Right cardiac atrium (tissue), 5 donors: ENCODE measurements around the gene MARCHF11. TPM values are rescaled to one million over a fixed set of nuclear protein-coding genes. Genes with fewer than 3 reads are reported as not detected.

Experiments used
- ATAC-seq, 2 donors: fragments of 200-7000 bp; cut with Tn5 transposase; one replicate each; pipeline versions ENCODE4 v1.8.0 to v1.9.1; 2020; ENCODE audit warnings: moderate library complexity in 2 of 2, mild to moderate bottlenecking in 1 of 2
- DNase-seq, 3 donors: peaks; one replicate each; pipeline ENCODE4 v3.0.0-alpha.2; 2020
- H3K27ac ChIP-seq: one replicate; pipeline ENCODE4 v1.5.1; 2013; ENCODE audit warnings: mild to moderate bottlenecking, low read length, control low read depth, moderate library complexity
- H3K27me3 ChIP-seq: one replicate; pipeline ENCODE4 v1.6.1; 2013; ENCODE audit not compliant: control insufficient read depth, insufficient read depth
- H3K4me1 ChIP-seq: one replicate; pipeline ENCODE4 v1.6.1; 2013; ENCODE audit warnings: low read length; ENCODE audit not compliant: control insufficient read depth, insufficient read depth
- H3K4me3 ChIP-seq: one replicate; pipeline ENCODE4 v1.5.1; 2013; ENCODE audit warnings: low read length, control low read depth
- H3K9me3 ChIP-seq: one replicate; pipeline ENCODE4 v1.6.1; 2013; ENCODE audit warnings: low read length; ENCODE audit not compliant: control insufficient read depth
- WGBS: extraction: QIAGEN DNeasy Blood & Tissue Kit; methylation state at CpG from one replicate; pipeline ENCODE4 v1.1.7; 2013; 5-methylcytosine and 5-hydroxymethylcytosine counted together
- intact Hi-C, 4 donors: fragments of 100-400 bp; cut with DNase I; formaldehyde crosslinking; loops; one replicate each; pipeline versions ENCODE4 v1.11.0 to v1.14.0; 2022 to 2023
- polyA plus RNA-seq: library from polyadenylated mRNA; stranded (reverse); fragments of 200-250 nt; gene quantifications from one replicate; pipeline ENCODE4 v1.2.3, GENCODE V29; 2013
- total RNA-seq, 4 donors: library from RNA; stranded (reverse); fragmentation: NEBNext Ultra II Directional; extraction: Animal tissue kit (Norgen Biotek cat#: 25700); gene quantifications; one replicate each; pipeline ENCODE4 v1.2.1, GENCODE V29; 2021
- donor health status: healthy with polysubstance abuse.
- donor health status: DM: no; HTN: yes; CAD: no.
- donor health status: DM: no; HTN: no; CAD: no.
- donor health status: DM: no; HTN: yes; CAD: no; lungs with severe emphysema.
- donor health status: DM: yes; HTN: yes; CAD: no.

The MARCHF11 gene
- total and polyA plus RNA-seq, 5 donors: 1.3 to 3.2 (median 2.7) TPM

- H3K27ac ChIP-seq: no peak overlapping the region
- no peaks in the 10 kb centered on the region for H3K4me1 ChIP-seq
- DNase-seq (no peak), ATAC-seq (no peak)
- H3K9me3 ChIP-seq: peaks cover 8% of the 10 kb centered on the region
- 78% methylated on average over 3 of the region's 3 CpGs for WGBS
- H3K27me3 ChIP-seq: no peaks in the 10 kb centered on the region
- no peak overlapping the region for H3K4me3 ChIP-seq
- intact Hi-C loops: no loop called here
These were observed 45.4 kb downstream of the MARCHF11 start for GRCh38 chr5:16134204-16134603.

- no peak for ATAC-seq
- WGBS: 80% methylated on average over 5 of the region's 5 CpGs
- Histone ChIP-seq H3K27me3 (no peaks in the 10 kb centered on the region), H3K9me3 (peaks cover 2% of the 10 kb centered on the region), H3K4me1 (no peaks in the 10 kb centered on the region), H3K4me3 (no peak overlapping the region), H3K27ac (no peak overlapping the region)
- intact Hi-C loops: no loop called here
- no peak for DNase-seq
These were observed 47.7 kb downstream of the MARCHF11 start for GRCh38 chr5:16131878-16132277.

- no peak overlapping the region for H3K4me3 ChIP-seq
- H3K27ac ChIP-seq: no peak overlapping the region
- ATAC-seq: no peak
- peaks cover 2% of the 10 kb centered on the region for H3K9me3 ChIP-seq
- H3K27me3 ChIP-seq: no peaks in the 10 kb centered on the region
- DNase-seq: no peak
- H3K4me1 ChIP-seq: no peaks in the 10 kb centered on the region
- WGBS: 46% methylated on average over 5 of the region's 5 CpGs
- intact Hi-C loops: no loop called here
These were observed 50.6 kb downstream of the MARCHF11 start for GRCh38 chr5:16128944-16129343.

DNA sequence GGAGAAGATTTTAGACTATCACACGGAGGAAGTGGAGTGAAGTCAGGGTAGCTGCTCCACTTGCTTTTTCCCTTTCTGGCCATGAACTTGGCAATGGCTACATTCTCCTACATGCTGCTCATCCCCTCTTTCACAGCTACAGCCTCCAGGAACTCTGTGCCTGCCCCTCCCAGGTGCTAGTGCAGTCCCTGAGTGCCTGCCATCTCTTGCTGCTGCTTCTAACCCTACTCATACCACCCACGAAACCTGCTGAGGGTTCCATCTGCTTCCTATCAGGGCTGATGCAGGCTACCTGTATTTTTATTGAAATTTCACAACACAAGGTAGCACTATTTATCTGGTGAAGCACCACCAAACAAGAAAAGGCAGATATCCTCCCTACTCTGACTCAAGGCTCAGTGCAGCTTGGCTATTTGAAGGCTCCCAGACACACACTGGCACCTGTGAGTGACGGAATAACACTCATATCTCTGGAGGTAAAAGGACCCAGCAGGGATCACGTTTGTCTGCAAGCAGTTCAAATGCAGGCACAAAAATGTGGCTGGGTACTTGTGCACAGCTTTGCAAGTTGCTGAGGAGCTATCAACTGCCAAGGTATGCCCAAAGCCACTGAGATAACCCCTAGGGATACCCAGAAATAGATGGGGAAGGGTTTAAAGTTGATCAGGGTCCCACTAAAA is 51.6 kb downstream of the MARCHF11 start:
- intact Hi-C loops: no loop called here
- Histone ChIP-seq H3K4me3 (no peak overlapping the region), H3K27me3 (no peaks in the 10 kb centered on the region), H3K27ac (no peak overlapping the region), H3K9me3 (peaks cover 2% of the 10 kb centered on the region), H3K4me1 (no peaks in the 10 kb centered on the region)
- ATAC-seq: no peak
- 44% methylated on average over 4 of the region's 4 CpGs for WGBS
- no peak for DNase-seq

DNA sequence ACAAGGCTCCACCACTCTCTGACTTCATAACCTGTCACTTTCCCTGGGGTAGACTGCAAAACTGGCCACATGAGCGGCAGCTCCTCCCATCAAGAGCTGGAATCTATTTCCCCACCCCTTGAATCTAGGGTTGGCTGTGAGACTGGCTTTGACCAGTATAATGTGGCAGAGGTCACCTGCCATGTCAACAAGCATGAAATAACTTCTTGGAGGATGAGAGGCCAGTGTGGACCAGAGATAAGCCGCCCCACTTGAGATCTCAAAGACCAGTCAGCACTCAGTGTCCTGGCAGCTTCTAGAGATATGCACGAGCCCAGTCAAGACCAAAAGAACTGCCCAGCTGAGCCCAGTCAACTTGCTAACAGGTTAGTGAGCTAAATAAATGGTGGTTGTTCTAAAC is 59.0 kb downstream of the MARCHF11 start:
- Histone ChIP-seq H3K27ac (no peak overlapping the region), H3K9me3 (peaks cover 2% of the 10 kb centered on the region), H3K27me3 (no peaks in the 10 kb centered on the region), H3K4me1 (no peaks in the 10 kb centered on the region), H3K4me3 (no peak overlapping the region)
- WGBS: 60% methylated on average over 3 of the region's 3 CpGs
- DNase-seq (peak in 1 of 3 donors; percentile 16), ATAC-seq (peak; percentile 41 to 74)
- intact Hi-C loops: no loop called here

GRCh38 chr5:16119790-16120189 is 59.8 kb downstream of the MARCHF11 start:
- WGBS: 89% methylated on average over 4 of the region's 4 CpGs
- H3K27ac ChIP-seq: no peak overlapping the region
- ATAC-seq (no peak), DNase-seq (no peak)
- no peaks in the 10 kb centered on the region for H3K27me3 ChIP-seq
- peaks cover 2% of the 10 kb centered on the region for H3K9me3 ChIP-seq
- no peaks in the 10 kb centered on the region for H3K4me1 ChIP-seq
- intact Hi-C loops: no loop called here
- H3K4me3 ChIP-seq: no peak overlapping the region

DNA sequence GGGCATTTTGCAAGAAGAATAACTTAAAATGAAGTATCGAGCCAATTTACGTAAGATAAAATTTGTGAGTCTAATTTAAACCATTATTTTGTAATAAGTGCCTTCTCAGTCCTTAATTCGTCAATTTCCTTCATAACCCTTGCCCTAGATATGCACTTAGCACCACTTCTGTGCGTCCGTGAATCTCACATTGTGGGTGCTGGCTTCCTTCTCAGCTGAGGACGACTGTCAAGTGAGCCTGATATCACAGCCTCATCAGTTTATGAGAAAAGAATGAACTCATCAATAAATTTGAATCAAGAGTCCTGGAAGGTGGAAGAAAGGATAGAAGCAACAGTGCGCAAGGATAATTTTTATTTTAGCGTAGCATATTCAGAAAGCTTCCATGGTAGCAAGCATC is 64.5 kb downstream of the MARCHF11 start:
- no peaks in the 10 kb centered on the region for H3K27me3 ChIP-seq
- H3K4me3 ChIP-seq: no peak overlapping the region
- H3K4me1 ChIP-seq: no peaks in the 10 kb centered on the region
- H3K27ac ChIP-seq: no peak overlapping the region
- DNase-seq (no peak), ATAC-seq (no peak)
- H3K9me3 ChIP-seq: peaks cover 4% of the 10 kb centered on the region
- 83% methylated on average over 8 of the region's 8 CpGs for WGBS
- intact Hi-C loops: no loop called here

GRCh38 chr5:16108418-16108817 is 71.2 kb downstream of the MARCHF11 start:
- no peak for ATAC-seq
- no peak for DNase-seq
- no peak overlapping the region for H3K4me3 ChIP-seq
- H3K4me1 ChIP-seq: no peaks in the 10 kb centered on the region
- H3K9me3 ChIP-seq: peaks cover 9% of the 10 kb centered on the region
- H3K27me3 ChIP-seq: no peaks in the 10 kb centered on the region
- H3K27ac ChIP-seq: no peak overlapping the region
- intact Hi-C loops: no loop called here
- 65% methylated on average over 3 of the region's 3 CpGs for WGBS

- Histone ChIP-seq H3K27ac (no peak overlapping the region), H3K27me3 (no peaks in the 10 kb centered on the region), H3K9me3 (peaks cover 5% of the 10 kb centered on the region), H3K4me1 (no peaks in the 10 kb centered on the region), H3K4me3 (no peak overlapping the region)
- intact Hi-C loops: no loop called here
- DNase-seq (no peak), ATAC-seq (no peak)
- 64% methylated on average over 2 of the region's 2 CpGs for WGBS
These were observed 74.6 kb downstream of the MARCHF11 start for GRCh38 chr5:16104961-16105360.

DNA sequence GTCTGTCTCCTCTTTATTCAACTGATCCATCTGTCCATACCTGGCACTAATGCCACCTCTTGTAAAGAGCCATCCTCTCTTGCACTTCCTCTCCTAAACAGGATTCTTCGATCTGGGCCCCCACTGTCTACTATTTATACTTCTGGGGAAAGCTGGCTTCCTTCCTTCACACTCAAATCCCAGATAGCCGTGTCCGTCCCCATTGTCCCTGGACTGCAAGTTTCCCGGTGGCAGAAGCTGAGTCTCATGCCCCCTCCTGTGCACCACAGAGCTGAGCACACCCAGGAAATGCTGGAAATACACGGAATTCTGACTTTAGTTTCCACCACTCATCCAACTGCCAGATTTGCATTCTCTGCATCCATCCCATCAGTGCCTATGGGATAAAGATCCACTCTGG is 84.0 kb downstream of the MARCHF11 start:
- intact Hi-C loops: no loop called here
- Histone ChIP-seq H3K9me3 (peaks cover 2% of the 10 kb centered on the region), H3K27me3 (no peaks in the 10 kb centered on the region), H3K4me1 (no peaks in the 10 kb centered on the region), H3K27ac (no peak overlapping the region), H3K4me3 (no peak overlapping the region)
- DNase-seq (no peak), ATAC-seq (no peak)
- WGBS: 16% methylated on average over 5 of the region's 5 CpGs

- ATAC-seq: no peak
- H3K27me3 ChIP-seq: no peaks in the 10 kb centered on the region
- H3K27ac ChIP-seq: no peak overlapping the region
- intact Hi-C loops: no loop called here
- H3K4me1 ChIP-seq: no peaks in the 10 kb centered on the region
- H3K4me3 ChIP-seq: no peak overlapping the region
- peaks cover 2% of the 10 kb centered on the region for H3K9me3 ChIP-seq
- WGBS: 90% methylated on average over 6 of the region's 6 CpGs
- no peak for DNase-seq
These were observed 89.3 kb downstream of the MARCHF11 start for GRCh38 chr5:16090270-16090669.

DNA sequence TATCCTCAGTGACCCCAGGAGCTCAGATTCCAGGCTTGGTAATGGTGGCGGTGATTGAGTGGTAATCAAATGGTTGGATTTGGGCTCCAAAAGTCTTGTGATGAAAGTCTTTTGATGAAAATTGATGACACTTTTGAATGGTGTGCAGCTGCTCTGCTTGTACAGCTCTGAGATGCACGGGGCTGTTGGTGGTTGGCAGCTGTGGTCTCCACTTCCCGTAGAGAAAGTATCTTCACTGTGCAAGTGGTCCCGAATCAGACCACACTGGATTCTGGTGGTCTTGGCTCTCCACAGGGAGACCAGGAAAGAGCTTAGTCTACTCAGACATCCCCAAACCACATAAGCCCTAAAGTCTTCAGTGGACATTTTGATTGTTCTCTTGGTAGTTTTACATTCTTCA is 96.6 kb downstream of the MARCHF11 start:
- Histone ChIP-seq H3K4me1 (peaks cover 2% of the 10 kb centered on the region), H3K4me3 (no peak overlapping the region), H3K9me3 (no peaks in the 10 kb centered on the region), H3K27me3 (no peaks in the 10 kb centered on the region), H3K27ac (no peak overlapping the region)
- WGBS: 89% methylated on average over 4 of the region's 4 CpGs
- DNase-seq (no peak), ATAC-seq (no peak)
- intact Hi-C loops: no loop called here
